Measurements from ENCODE around the gene MAPRE2. TPM values are rescaled to one million over a fixed set of nuclear protein-coding genes. Genes with fewer than 3 reads are reported as not detected.

The MAPRE2 gene
- polyA plus RNA-seq, 1 donor from 2014 or later = 58.9 TPM

DNA sequence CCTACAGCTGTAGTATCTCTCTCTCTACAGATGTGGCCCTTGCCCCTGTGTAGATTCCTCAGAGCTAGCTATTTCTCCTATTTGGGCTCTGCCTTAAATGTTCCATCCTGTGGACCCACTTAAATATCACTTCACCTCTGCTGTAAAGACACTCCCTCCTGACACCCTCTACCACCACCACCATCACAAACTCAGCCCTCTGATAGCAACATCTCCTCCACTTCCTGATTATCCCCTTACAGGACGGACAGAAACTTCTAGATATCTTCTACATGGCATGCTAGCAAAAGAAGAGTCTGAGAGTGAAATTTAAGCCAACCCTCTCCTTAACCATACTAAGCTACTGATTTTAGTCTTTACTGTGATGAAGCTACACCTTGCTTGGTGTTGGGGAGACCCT lies 3.2 kb upstream of the MAPRE2 start:
- H3K27ac ChIP-seq (ENCODE audit: low read length) = no peak overlapping the region
- no peaks in the 10 kb centered on the region for H3K9me2 ChIP-seq (ENCODE audit: insufficient read depth, low read length)
- H3K4me2 ChIP-seq (ENCODE audit: low read length) = no peak overlapping the region
- peaks cover 13% of the 10 kb centered on the region for H3K79me2 ChIP-seq (replicated peaks; ENCODE audit: insufficient read depth, low read length)
- H3K9ac ChIP-seq (ENCODE audit: low read length) = no peak overlapping the region
- H3K36me3 ChIP-seq (ENCODE audit: insufficient read depth, low read length) = no peaks in the 10 kb centered on the region
- peaks cover 10% of the 10 kb centered on the region for H3F3A ChIP-seq (ENCODE audit: insufficient read depth, low read length, poor library complexity, severe bottlenecking)
- no peak overlapping the region for H2AFZ ChIP-seq (ENCODE audit: low read depth, low read length)
- H3K9me3 ChIP-seq (ENCODE audit: low read length) = no peaks in the 10 kb centered on the region
- H3K4me3 ChIP-seq (ENCODE audit: low read length) = no peak overlapping the region
- TF ChIP-seq TAF1 (IDR thresholded peaks at IDR 0.05; ENCODE audit: low read depth) = no peak
- TF ChIP-seq POLR2AphosphoS5 (IDR thresholded peaks at IDR 0.05) = no peak
- TF ChIP-seq, protein P1, sequence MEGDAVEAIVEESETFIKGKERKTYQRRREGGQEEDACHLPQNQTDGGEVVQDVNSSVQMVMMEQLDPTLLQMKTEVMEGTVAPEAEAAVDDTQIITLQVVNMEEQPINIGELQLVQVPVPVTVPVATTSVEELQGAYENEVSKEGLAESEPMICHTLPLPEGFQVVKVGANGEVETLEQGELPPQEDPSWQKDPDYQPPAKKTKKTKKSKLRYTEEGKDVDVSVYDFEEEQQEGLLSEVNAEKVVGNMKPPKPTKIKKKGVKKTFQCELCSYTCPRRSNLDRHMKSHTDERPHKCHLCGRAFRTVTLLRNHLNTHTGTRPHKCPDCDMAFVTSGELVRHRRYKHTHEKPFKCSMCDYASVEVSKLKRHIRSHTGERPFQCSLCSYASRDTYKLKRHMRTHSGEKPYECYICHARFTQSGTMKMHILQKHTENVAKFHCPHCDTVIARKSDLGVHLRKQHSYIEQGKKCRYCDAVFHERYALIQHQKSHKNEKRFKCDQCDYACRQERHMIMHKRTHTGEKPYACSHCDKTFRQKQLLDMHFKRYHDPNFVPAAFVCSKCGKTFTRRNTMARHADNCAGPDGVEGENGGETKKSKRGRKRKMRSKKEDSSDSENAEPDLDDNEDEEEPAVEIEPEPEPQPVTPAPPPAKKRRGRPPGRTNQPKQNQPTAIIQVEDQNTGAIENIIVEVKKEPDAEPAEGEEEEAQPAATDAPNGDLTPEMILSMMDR (IDR thresholded peaks at IDR 0.05; ENCODE audit: poor library complexity, severe bottlenecking) = no peak
- TF ChIP-seq RAD21 (conservative IDR thresholded peaks at IDR 0.05) = no peak
- TF ChIP-seq SMC3 (conservative IDR thresholded peaks at IDR 0.05; ENCODE audit: poor library complexity) = no peak
- TF ChIP-seq, protein P2, sequence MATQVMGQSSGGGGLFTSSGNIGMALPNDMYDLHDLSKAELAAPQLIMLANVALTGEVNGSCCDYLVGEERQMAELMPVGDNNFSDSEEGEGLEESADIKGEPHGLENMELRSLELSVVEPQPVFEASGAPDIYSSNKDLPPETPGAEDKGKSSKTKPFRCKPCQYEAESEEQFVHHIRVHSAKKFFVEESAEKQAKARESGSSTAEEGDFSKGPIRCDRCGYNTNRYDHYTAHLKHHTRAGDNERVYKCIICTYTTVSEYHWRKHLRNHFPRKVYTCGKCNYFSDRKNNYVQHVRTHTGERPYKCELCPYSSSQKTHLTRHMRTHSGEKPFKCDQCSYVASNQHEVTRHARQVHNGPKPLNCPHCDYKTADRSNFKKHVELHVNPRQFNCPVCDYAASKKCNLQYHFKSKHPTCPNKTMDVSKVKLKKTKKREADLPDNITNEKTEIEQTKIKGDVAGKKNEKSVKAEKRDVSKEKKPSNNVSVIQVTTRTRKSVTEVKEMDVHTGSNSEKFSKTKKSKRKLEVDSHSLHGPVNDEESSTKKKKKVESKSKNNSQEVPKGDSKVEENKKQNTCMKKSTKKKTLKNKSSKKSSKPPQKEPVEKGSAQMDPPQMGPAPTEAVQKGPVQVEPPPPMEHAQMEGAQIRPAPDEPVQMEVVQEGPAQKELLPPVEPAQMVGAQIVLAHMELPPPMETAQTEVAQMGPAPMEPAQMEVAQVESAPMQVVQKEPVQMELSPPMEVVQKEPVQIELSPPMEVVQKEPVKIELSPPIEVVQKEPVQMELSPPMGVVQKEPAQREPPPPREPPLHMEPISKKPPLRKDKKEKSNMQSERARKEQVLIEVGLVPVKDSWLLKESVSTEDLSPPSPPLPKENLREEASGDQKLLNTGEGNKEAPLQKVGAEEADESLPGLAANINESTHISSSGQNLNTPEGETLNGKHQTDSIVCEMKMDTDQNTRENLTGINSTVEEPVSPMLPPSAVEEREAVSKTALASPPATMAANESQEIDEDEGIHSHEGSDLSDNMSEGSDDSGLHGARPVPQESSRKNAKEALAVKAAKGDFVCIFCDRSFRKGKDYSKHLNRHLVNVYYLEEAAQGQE (IDR thresholded peaks at IDR 0.05; ENCODE audit: borderline replicate concordance) = no peak
- TF ChIP-seq EP300 (conservative IDR thresholded peaks at IDR 0.05; ENCODE audit: poor library complexity, severe bottlenecking) = no peak
- no peak for TF ChIP-seq MXI1 (conservative IDR thresholded peaks at IDR 0.05; ENCODE audit: poor library complexity, severe bottlenecking)
- peaks cover 4% of the 10 kb centered on the region for H4K20me1 ChIP-seq (ENCODE audit: insufficient read depth)
- no peaks in the 10 kb centered on the region for H3K27me3 ChIP-seq (ENCODE audit: insufficient read depth, low read depth, low read length)

DNA sequence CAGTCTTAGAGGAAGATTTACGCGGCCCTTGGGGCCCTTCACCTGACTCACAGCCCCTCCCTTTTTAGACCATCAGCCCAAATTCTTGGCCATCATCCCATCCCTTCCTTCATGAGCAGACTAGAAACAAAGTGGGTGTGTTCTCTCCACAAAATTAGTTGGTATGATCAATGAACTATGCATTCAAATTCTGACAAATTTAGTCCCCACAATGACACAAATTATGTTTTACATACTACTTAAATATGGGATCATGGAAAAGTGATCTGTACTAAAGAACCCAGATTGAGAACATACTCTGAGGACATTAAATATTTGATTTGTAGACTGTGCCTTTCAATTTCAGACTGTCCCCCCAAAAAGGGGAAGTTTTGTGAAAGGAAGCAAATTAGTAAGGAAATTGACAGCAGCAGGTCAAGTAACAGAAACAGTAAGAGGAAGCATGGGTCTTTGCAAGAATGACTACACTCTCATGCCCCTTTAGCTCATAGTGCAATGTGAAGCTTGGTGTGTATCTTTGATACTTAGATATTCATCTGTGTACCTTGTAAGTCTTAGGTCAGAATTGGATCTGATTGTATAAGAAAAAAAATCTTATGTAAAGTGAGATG lies 2.2 kb upstream of the MAPRE2 start:
- Histone ChIP-seq H3K27ac (ENCODE audit: low read length) (no peak overlapping the region), H3K9ac (ENCODE audit: low read length) (no peak overlapping the region), H3K36me3 (ENCODE audit: insufficient read depth, low read length) (no peaks in the 10 kb centered on the region), H3K27me3 (ENCODE audit: insufficient read depth, low read depth, low read length) (no peaks in the 10 kb centered on the region), H3K79me2 (replicated peaks; ENCODE audit: insufficient read depth, low read length) (peaks cover 23% of the 10 kb centered on the region), H3K4me3 (ENCODE audit: low read length) (no peak overlapping the region), H3K9me2 (ENCODE audit: insufficient read depth, low read length) (no peaks in the 10 kb centered on the region), H3K4me2 (ENCODE audit: low read length) (no peak overlapping the region), H4K20me1 (ENCODE audit: insufficient read depth) (peaks cover 4% of the 10 kb centered on the region), H3F3A (ENCODE audit: insufficient read depth, low read length, poor library complexity, severe bottlenecking) (peaks cover 13% of the 10 kb centered on the region), H2AFZ (ENCODE audit: low read depth, low read length) (no peak overlapping the region), H3K9me3 (ENCODE audit: low read length) (no peaks in the 10 kb centered on the region)
- no peak for TF ChIP-seq SMC3 (conservative IDR thresholded peaks at IDR 0.05; ENCODE audit: poor library complexity)
- TF ChIP-seq EP300 (conservative IDR thresholded peaks at IDR 0.05; ENCODE audit: poor library complexity, severe bottlenecking) = no peak
- no peak for TF ChIP-seq POLR2AphosphoS5 (IDR thresholded peaks at IDR 0.05)
- no peak for TF ChIP-seq MXI1 (conservative IDR thresholded peaks at IDR 0.05; ENCODE audit: poor library complexity, severe bottlenecking)

DNA sequence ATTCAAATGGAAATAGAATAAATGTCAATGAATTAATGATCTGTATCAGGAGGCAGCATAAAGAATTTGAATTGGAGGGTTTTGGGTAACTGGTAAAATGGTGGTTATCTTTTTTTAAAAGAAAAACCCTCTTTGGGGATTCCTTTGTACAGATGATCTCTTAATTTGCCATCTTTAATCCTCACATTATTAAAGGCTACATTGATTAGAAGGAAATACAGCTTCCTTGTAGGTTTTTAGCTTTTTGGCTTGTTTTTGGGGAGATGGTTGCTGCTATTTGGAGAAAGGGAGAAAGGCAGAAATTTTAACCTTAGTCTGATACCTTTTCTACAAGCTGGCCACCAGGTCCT lies 600 bp upstream of the MAPRE2 start:
- TF ChIP-seq MXI1 (conservative IDR thresholded peaks at IDR 0.05; ENCODE audit: poor library complexity, severe bottlenecking) (no peak), TAF1 (IDR thresholded peaks at IDR 0.05; ENCODE audit: low read depth) (no peak), EZH2 (IDR thresholded peaks at IDR 0.05; ENCODE audit: borderline replicate concordance, insufficient read depth, low read length, poor library complexity, severe bottlenecking) (no peak), SMC3 (conservative IDR thresholded peaks at IDR 0.05; ENCODE audit: poor library complexity) (no peak), RAD21 (conservative IDR thresholded peaks at IDR 0.05) (no peak)
- TF ChIP-seq, protein P1 (IDR thresholded peaks at IDR 0.05; ENCODE audit: poor library complexity, severe bottlenecking) = no peak
- TF ChIP-seq, protein P2 (IDR thresholded peaks at IDR 0.05; ENCODE audit: borderline replicate concordance) = no peak
- no peaks in the 10 kb centered on the region for H3K9me3 ChIP-seq (ENCODE audit: low read length)
- peak overlapping the region; percentile 78 for H2AFZ ChIP-seq (ENCODE audit: low read depth, low read length)
- no peaks in the 10 kb centered on the region for H3K27me3 ChIP-seq (ENCODE audit: insufficient read depth, low read depth, low read length)
- H3K36me3 ChIP-seq (ENCODE audit: insufficient read depth, low read length) = no peaks in the 10 kb centered on the region
- peak overlapping the region; percentile 99 for H3K9ac ChIP-seq (ENCODE audit: low read length)
- H3K9me2 ChIP-seq (ENCODE audit: insufficient read depth, low read length) = no peaks in the 10 kb centered on the region
- H3K27ac ChIP-seq (ENCODE audit: low read length) = peak overlapping the region; percentile 100
- H3K79me2 ChIP-seq (replicated peaks; ENCODE audit: insufficient read depth, low read length) = peaks cover 39% of the 10 kb centered on the region
- H3F3A ChIP-seq (ENCODE audit: insufficient read depth, low read length, poor library complexity, severe bottlenecking) = peaks cover 13% of the 10 kb centered on the region
- peak overlapping the region; percentile 72 for H3K4me2 ChIP-seq (ENCODE audit: low read length)
- peaks cover 4% of the 10 kb centered on the region for H4K20me1 ChIP-seq (ENCODE audit: insufficient read depth)
- peak overlapping the region; percentile 80 for H3K4me3 ChIP-seq (ENCODE audit: low read length)
